ENCODE measurements around the gene RASSF3.

The RASSF3 gene

DNA sequence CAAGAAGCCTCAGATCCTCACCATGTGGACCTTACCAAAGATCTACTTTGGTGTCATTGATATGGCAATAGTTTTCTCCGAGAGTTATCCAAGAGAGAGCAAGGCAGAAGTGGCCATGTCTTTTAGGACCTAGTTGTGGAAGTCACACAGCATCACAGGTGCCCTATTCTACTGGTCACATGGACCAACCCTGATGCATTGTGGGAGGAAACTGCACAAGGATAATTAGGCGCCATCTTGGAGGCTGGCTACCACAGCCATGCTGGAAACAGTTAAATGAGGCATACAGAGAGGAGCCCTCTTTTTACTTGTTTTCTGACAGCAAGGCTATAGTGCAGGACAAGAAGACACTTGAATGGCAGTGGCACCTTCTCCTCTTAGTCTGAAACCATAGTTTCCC lies 99.1 kb downstream of the RASSF3 start:
- Histone ChIP-seq H3K9me3 (no peaks in the 10 kb centered on the region), H3K36me3 (no peaks in the 10 kb centered on the region), H3K27me3 (no peaks in the 10 kb centered on the region), H3K4me3 (ENCODE audit: low read depth, low read length) (no peak overlapping the region), H3K4me1 (peaks cover 3% of the 10 kb centered on the region; the same call in 1 of the 2 replicates)
- TF ChIP-seq, protein P1, sequence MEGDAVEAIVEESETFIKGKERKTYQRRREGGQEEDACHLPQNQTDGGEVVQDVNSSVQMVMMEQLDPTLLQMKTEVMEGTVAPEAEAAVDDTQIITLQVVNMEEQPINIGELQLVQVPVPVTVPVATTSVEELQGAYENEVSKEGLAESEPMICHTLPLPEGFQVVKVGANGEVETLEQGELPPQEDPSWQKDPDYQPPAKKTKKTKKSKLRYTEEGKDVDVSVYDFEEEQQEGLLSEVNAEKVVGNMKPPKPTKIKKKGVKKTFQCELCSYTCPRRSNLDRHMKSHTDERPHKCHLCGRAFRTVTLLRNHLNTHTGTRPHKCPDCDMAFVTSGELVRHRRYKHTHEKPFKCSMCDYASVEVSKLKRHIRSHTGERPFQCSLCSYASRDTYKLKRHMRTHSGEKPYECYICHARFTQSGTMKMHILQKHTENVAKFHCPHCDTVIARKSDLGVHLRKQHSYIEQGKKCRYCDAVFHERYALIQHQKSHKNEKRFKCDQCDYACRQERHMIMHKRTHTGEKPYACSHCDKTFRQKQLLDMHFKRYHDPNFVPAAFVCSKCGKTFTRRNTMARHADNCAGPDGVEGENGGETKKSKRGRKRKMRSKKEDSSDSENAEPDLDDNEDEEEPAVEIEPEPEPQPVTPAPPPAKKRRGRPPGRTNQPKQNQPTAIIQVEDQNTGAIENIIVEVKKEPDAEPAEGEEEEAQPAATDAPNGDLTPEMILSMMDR (IDR thresholded peaks at IDR 0.05; ENCODE audit: low read depth, low read length): no peak
- no peak for DNase-seq

- H3K36me3 ChIP-seq: peaks cover 23% of the 10 kb centered on the region
- no peaks in the 10 kb centered on the region for H3K27me3 ChIP-seq
- H3K4me1 ChIP-seq: no peaks in the 10 kb centered on the region
- no peak for DNase-seq
- TF ChIP-seq, protein P1 (IDR thresholded peaks at IDR 0.05; ENCODE audit: low read depth, low read length): no peak
- H3K4me3 ChIP-seq (ENCODE audit: low read depth, low read length): no peak overlapping the region
- no peaks in the 10 kb centered on the region for H3K9me3 ChIP-seq
Observed at GRCh38 chr12:64713376-64713775, 103.1 kb downstream of the RASSF3 start.

DNA sequence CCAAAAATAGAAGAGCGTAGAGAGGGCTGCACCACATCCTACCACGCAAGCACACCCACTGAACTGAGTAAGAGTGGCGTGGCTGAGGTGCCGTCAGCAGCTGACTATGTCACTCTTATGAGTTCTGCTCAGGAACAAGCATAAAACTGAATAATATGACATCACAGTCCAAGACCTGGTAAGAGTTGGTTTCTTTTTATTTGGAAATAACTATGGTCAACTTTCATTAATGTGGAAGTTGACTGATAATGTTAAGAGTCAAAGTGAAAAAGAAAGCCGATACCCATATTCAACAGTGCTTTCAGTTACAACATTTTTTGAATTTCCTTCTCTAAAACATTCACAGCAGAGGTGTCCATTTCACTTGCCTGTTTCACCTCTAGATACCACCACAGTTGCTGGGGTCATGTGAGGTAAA lies 104.3 kb downstream of the RASSF3 start:
- no peak overlapping the region for H3K4me3 ChIP-seq (ENCODE audit: low read depth, low read length)
- H3K36me3 ChIP-seq: peaks cover 23% of the 10 kb centered on the region
- no peaks in the 10 kb centered on the region for H3K27me3 ChIP-seq
- no peaks in the 10 kb centered on the region for H3K9me3 ChIP-seq
- TF ChIP-seq, protein P1 (IDR thresholded peaks at IDR 0.05; ENCODE audit: low read depth, low read length): no peak
- no peaks in the 10 kb centered on the region for H3K4me1 ChIP-seq
- DNase-seq: no peak

- H3K36me3 ChIP-seq: peaks cover 31% of the 10 kb centered on the region
- no peaks in the 10 kb centered on the region for H3K9me3 ChIP-seq
- TF ChIP-seq, protein P1 (IDR thresholded peaks at IDR 0.05; ENCODE audit: low read depth, low read length): no peak
- no peak overlapping the region for H3K4me3 ChIP-seq (ENCODE audit: low read depth, low read length)
- no peaks in the 10 kb centered on the region for H3K27me3 ChIP-seq
- DNase-seq: no peak
- no peaks in the 10 kb centered on the region for H3K4me1 ChIP-seq
Observed at GRCh38 chr12:64716371-64716770, 106.1 kb downstream of the RASSF3 start.

DNA sequence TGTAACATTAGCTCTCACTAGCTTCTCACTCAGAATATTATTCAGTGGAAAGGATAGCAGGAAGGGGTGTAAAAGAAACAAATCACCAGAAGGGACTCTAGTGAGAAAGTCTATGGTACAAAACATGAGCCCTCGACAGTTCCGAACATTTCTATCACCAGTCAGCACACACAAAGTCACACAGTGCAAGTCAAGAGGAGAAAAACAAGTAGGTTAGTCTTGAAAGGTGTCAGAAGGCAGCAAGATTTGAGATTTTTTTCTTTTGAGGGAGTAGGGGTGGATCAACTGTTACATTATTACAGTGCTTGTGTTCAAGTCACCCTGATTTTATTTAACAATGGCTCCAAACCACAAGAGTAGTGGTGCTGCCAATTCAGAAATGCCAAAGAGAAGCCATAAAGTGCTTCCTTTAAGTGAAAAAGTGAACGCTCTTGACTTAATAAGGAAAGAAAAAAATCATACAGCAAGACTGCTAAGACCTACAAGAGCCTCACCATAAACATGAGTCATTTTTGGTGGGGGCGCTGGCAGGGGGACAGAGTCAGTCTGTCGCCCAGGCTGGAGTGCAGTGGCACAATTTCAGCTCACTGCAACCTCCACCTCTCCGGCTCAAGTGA lies 106.7 kb downstream of the RASSF3 start:
- Histone ChIP-seq H3K27me3 (no peaks in the 10 kb centered on the region), H3K36me3 (peaks cover 35% of the 10 kb centered on the region), H3K9me3 (no peaks in the 10 kb centered on the region), H3K4me3 (ENCODE audit: low read depth, low read length) (no peak overlapping the region), H3K4me1 (no peaks in the 10 kb centered on the region)
- no peak for DNase-seq
- TF ChIP-seq, protein P1 (IDR thresholded peaks at IDR 0.05; ENCODE audit: low read depth, low read length): no peak

DNA sequence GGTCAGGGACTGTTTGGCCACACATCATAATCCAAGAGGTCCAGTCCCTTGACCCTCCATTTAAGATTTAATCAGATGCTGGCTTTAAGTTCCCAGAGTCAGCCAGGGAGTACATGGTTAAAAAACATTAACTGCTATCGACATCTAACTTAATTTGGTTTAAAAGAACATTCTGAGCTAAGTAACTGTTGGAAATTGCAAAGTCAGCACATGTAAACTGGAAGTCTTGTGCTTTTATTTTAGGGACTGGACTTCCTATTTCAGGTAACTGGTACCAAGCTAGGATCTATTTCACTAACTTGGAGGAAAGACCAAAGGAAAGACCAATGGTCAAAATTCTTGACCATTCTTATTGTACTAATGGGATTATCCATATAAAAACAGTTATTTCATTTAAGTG lies 108.4 kb downstream of the RASSF3 start:
- no peak for DNase-seq

More for the DNA sequence above, 108.4 kb downstream of the RASSF3 start:
- H3K4me3 ChIP-seq (ENCODE audit: low read depth, low read length): no peak overlapping the region
- H3K36me3 ChIP-seq: peaks cover 35% of the 10 kb centered on the region
- H3K27me3 ChIP-seq: no peaks in the 10 kb centered on the region
- no peaks in the 10 kb centered on the region for H3K9me3 ChIP-seq
- TF ChIP-seq, protein P1 (IDR thresholded peaks at IDR 0.05; ENCODE audit: low read depth, low read length): no peak
- H3K4me1 ChIP-seq: no peaks in the 10 kb centered on the region; the same call in 1 of the 2 replicates

All from BE2C (cell line).